Activated CD4-positive, alpha-beta T cell treated with anti-CD3 and anti-CD28 coated beads, Interleukin-10, Interleukin-2, amounts not matched to agents 100 ng/mL and 50 ng/mL, durations not matched to agents 16 hours and 8 hours (primary cell): ENCODE data around the gene FMO1.
"Not testable (repeated sequence)": the region's sequence is repeated elsewhere in the genome, so short reads cannot be mapped to it uniquely, and the experiment has no call there.

Experiments
- DNase-seq: peaks from one replicate; pipeline ENCODE4 v3.0.0-alpha.2; 2020

FMO1 gene

GRCh38 chr1:171286032-171286705 lies 37.9 kb downstream of the FMO1 start:
- no peak for DNase-seq

GRCh38 chr1:171290621-171291020 lies 42.3 kb downstream of the FMO1 start:
- DNase-seq = no peak

GRCh38 chr1:171292799-171293198 lies 44.5 kb downstream of the FMO1 start:
- no peak for DNase-seq

GRCh38 chr1:171295383-171295782 lies 47.1 kb downstream of the FMO1 start:
- not testable (repeated sequence) for DNase-seq

- no peak for DNase-seq
These were observed 47.5 kb downstream of the FMO1 start for GRCh38 chr1:171295821-171296220.

- DNase-seq = no peak
These were observed 48.6 kb downstream of the FMO1 start for GRCh38 chr1:171296897-171297296.

- DNase-seq = no peak
These were observed 50.4 kb downstream of the FMO1 start for GRCh38 chr1:171298696-171299095.

GRCh38 chr1:171299342-171299741 lies 51.0 kb downstream of the FMO1 start:
- no peak for DNase-seq

- no peak for DNase-seq
These were observed 52.1 kb downstream of the FMO1 start for GRCh38 chr1:171300401-171300800.

- no peak for DNase-seq
These were observed 62.4 kb downstream of the FMO1 start for GRCh38 chr1:171310661-171311087.

- DNase-seq = no peak
These were observed 63.7 kb downstream of the FMO1 start for GRCh38 chr1:171311771-171312558.

GRCh38 chr1:171313319-171313834 lies 65.1 kb downstream of the FMO1 start:
- no peak for DNase-seq

- DNase-seq = peak; percentile 94
These were observed 65.6 kb downstream of the FMO1 start, which contains the start of gene FMO4 for GRCh38 chr1:171313835-171314320. TSS of gene FMO4 (plus strand) at chr1:171314183. CDS start at chr1:171319826, 5,643 bp downstream.

- DNase-seq = no peak
These were observed 81.0 kb downstream of the FMO1 start for GRCh38 chr1:171329251-171329650.

- DNase-seq = no peak
These were observed 85.8 kb downstream of the FMO1 start for GRCh38 chr1:171334024-171334640.
